SK-MEL-5 (cell line): ENCODE results near the gene ADAP2. TPM values are rescaled to one million over a fixed set of nuclear protein-coding genes. Genes with fewer than 3 reads are reported as not detected.
"Not testable (repeated sequence)": the region's sequence is repeated elsewhere in the genome, so short reads cannot be mapped to it uniquely, and the experiment has no call there.

Source experiments
- DNase-seq: peaks from one replicate; pipeline ENCODE4 v3.0.0-alpha.2; 2016; ENCODE audit warnings: low read depth, low spot score
- in situ Hi-C: cut with HindIII; loops from 2 replicates; pipeline ENCODE4 v1.10.0; 2016; ENCODE audit warnings: low sequenced_read_pairs, high pct_unique_total_duplicates, low pct_unique_long_range_greater_than_20kb
- polyA plus RNA-seq, 2 experiments: library from polyadenylated mRNA; depleted of rRNA; stranded (reverse); fragments of >200 nt; gene quantifications; 2 replicates each; pipeline ENCODE4 v1.2.3, GENCODE V29; 2015
- total RNA-seq: library from RNA; depleted of rRNA; stranded (reverse); fragments of >200 nt; shearing (Covaris generic); gene quantifications from 2 replicates; pipeline ENCODE4 v1.2.3, GENCODE V29; 2014; rRNA removed

ADAP2 gene
- total RNA-seq: 0.05 and 0.51 TPM in 2 replicates
- 0.23 and 1.4 TPM in 2 replicates for polyA plus RNA-seq (2015; cell fraction: cytosol; rRNA removed)
- 0.44 TPM in 1 of 2 replicates, not detected in the other for polyA plus RNA-seq (2015; cell fraction: nucleus; rRNA removed)

GRCh38 chr17:30921544-30922196, at the start of gene ADAP2:
Gene ADAP2 (plus strand): TSS chr17:30921945. CDS start chr17:30922015, 70 bp downstream.
- DNase-seq: no peak
- in situ Hi-C loops: no loop called here

- no peak for DNase-seq
- in situ Hi-C loops: no loop called here
Observed at GRCh38 chr17:30886187-30886586, 35.6 kb upstream of the ADAP2 start.

DNA sequence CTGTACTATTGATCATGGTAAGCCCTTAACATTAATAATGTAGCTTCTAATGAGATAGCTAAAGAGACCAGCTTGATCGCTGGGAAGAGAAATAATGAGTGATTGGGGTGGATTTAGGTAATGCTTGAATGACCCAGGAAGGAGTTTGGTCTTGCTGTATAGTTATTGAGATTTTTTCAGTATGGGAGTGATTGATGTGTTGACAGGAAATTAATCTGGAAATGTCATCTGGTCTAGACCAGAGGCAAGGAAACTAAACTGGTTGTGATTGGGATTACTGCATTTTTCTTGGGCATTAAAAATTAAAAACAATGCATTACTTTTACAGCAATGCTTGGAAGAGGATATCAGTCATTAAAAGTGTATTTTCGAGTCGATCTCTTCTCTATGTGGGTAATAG, 27.5 kb upstream of the ADAP2 start:
- in situ Hi-C loops: no loop called here
- DNase-seq: no peak

- no peak for DNase-seq
- in situ Hi-C loops: no loop called here
Observed at GRCh38 chr17:30897311-30897710, 24.4 kb upstream of the ADAP2 start.

GRCh38 chr17:30905742-30906100, 16.0 kb upstream of the ADAP2 start:
- in situ Hi-C loops: no loop called here
- peak; percentile 14 for DNase-seq

DNA sequence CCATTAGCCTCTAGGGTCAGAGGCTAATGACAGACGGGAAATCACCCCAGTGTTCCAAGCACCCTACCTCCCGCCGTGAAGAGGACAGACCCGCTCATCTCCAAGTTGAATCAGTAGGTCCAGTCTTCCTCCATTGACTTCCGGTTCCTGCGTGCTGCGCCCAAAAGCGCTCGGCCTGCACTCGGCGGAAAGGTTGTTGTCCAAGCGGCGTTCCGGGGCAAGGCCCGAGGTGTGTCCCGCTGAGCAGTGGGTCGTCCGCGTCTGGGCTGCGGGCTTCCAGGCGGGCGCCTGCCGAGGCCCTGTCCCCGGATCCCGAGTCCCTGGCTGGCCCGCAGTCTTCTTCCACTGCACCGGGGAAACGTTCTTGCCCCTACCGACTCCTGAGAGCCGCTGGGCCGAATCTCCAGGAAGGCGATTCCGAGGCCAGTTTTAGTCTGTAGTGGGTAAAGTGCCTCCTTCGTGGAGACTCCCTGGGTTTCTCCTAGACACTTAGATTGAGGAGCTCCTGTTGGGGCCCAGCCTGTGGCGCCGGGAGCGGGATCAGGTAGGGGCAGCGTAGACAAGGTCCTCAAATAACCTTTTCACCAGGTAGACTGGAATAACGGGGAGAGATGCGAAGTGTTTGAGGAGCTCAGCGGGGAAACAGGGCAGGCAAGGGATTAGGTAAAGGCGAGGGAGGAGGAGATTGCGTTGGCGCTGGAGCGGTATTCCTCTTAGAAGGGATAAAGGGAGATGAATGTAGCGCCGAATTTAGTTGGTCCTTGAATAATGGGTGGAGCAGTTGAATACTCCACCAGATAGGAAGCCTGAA, 15.4 kb upstream of the ADAP2 start, which contains the start of gene TEFM:
TSS of gene TEFM (minus strand) at position 138 of the 811 bp plus-strand sequence. CDS start at position 98, 40 bp downstream.
- in situ Hi-C loops: no loop called here
- DNase-seq: peak; percentile 90

DNA sequence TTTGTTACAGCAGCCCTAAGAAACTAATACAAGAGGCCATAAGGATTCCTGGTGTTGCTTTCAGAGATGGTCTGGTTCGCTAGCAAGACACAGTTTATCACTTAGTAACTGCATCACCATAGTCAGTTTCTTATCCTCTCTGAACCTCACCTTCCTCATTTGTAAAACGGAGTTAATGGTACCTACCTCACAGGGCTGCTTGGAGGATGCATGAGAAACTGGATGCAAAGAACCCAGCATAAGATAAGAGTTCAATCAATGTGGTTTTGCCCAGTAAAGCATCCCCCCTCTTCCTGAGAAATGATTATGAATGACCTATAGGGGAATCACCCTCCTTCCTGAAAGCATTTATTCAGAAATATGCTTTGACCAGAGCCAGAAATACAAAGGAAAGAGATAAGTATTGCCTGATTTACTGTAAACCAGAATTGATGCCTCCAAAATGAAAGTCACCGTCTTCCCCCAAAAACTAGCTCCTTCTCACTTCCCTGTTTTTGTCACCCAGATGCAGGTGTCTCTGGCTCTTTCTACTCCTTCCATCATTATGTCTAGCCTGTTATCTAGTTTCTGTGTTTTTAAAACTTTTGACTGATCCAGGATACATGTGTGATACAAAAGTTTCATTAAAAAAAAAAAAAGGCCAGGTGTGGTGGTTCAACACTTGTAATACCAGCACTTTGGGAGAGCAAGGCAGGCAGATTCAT, 12.9 kb upstream of the ADAP2 start:
- no peak for DNase-seq
- in situ Hi-C loops: no loop called here

GRCh38 chr17:30910151-30910550, 11.6 kb upstream of the ADAP2 start:
- DNase-seq, in situ Hi-C loops: not testable (repeated sequence)

GRCh38 chr17:30913955-30914354, 7.8 kb upstream of the ADAP2 start:
- in situ Hi-C loops: no loop called here
- DNase-seq: no peak

GRCh38 chr17:30915833-30916611, 5.7 kb upstream of the ADAP2 start:
- in situ Hi-C loops: no loop called here
- DNase-seq: no peak

GRCh38 chr17:30917050-30917449, 4.7 kb upstream of the ADAP2 start:
- in situ Hi-C loops: no loop called here

GRCh38 chr17:30920282-30920681, 1.5 kb upstream of the ADAP2 start:
- peak; percentile 7 for DNase-seq
- in situ Hi-C loops: no loop called here

More at GRCh38 chr17:30917050-30917449, 4.7 kb upstream of the ADAP2 start:
- DNase-seq: no peak

- no peak for DNase-seq
Observed at GRCh38 chr17:30920683-30921543, 832 bp upstream of the ADAP2 start.

DNA sequence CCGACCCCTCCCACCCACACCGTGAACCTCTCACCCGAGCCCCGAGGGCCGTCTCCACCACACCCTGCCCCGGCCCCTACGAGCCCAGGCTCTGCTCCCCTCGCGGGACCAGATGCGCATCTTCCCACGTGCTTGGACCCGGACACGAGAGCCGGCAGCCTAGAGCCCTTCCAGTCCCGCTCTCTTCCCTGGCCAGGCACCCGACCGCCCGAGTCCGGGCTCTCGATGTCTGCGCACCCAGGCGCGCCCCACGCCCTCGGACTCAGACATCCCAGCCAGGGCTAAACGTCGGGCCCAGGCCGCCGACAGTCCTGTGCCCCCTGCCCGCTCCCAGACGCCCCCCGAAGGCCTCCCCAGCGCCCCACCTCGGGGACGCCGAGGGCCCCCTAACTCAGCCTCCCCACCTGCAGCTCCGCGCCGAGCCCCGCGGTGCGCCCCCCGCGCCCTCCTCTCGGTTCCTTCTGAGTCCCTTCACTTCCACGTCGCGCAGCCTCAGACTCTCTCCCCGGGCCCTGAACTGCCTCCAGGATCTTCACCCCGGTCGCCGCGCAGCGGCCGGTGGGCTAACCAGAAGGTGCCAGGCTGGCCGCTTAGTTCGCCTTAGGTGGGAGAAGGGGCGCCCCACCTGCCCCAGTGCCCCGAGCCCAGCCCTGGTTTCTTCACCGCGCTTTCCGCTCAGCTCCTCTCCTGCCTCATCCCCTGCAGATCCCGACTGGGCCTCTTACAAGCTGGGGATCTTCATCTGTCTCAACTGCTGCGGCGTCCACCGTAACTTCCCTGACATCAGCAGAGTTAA, 688 bp downstream of the ADAP2 start:
- in situ Hi-C loops: no loop called here
- DNase-seq: no peak

More at GRCh38 chr17:30920683-30921543, 832 bp upstream of the ADAP2 start:
- in situ Hi-C loops: no loop called here

GRCh38 chr17:30924341-30924740, 2.6 kb downstream of the ADAP2 start:
- no peak for DNase-seq
- in situ Hi-C loops: no loop called here

- in situ Hi-C loops: no loop called here
- DNase-seq: no peak
Observed at GRCh38 chr17:30926516-30926915, 4.8 kb downstream of the ADAP2 start.
